Neuronal stem cell (in vitro differentiated cells): ENCODE data around the gene FIZ1.

Source experiments
- DNase-seq: peaks from one replicate; pipeline ENCODE4 v3.0.0-alpha.2; 2013; ENCODE audit warnings: low spot score
- H2AFZ ChIP-seq: one replicate; pipeline ENCODE4 v1.6.1; 2013; ENCODE audit warnings: mild to moderate bottlenecking, low read length, inconsistent platforms
- H2AK5ac ChIP-seq: 2 replicates; pipeline ENCODE4 v1.6.1; 2013; ENCODE audit warnings: low read depth, mild to moderate bottlenecking, inconsistent platforms, low read length, moderate library complexity, mixed read lengths
- H2BK120ac ChIP-seq: 2 replicates; pipeline ENCODE4 v1.6.1; 2013; ENCODE audit warnings: low read depth, mild to moderate bottlenecking, inconsistent platforms, low read length, moderate library complexity, mixed read lengths
- H2BK12ac ChIP-seq: one replicate; pipeline ENCODE4 v1.6.1; 2013; ENCODE audit warnings: low read length, inconsistent platforms
- H2BK15ac ChIP-seq: 2 replicates; pipeline ENCODE4 v1.6.1; 2013; ENCODE audit warnings: mild to moderate bottlenecking, low read length, inconsistent platforms, mixed read lengths
- H2BK5ac ChIP-seq: one replicate; pipeline ENCODE4 v1.6.1; 2013; ENCODE audit warnings: inconsistent platforms, mild to moderate bottlenecking, low read length, moderate library complexity
- H3K14ac ChIP-seq: one replicate; pipeline ENCODE4 v1.6.1; 2013; ENCODE audit warnings: low read length, inconsistent platforms
- H3K18ac ChIP-seq: 2 replicates; pipeline ENCODE4 v1.6.1; 2013; ENCODE audit warnings: low read length, inconsistent platforms
- H3K23ac ChIP-seq: 2 replicates; pipeline ENCODE4 v1.6.1; 2013; ENCODE audit warnings: low read depth, mild to moderate bottlenecking, mixed read lengths, low read length, inconsistent platforms; ENCODE audit not compliant: poor library complexity
- H3K27ac ChIP-seq: replicated peaks from 3 replicates; pipeline ENCODE4 v1.5.1; 2013; ENCODE audit warnings: low read length, inconsistent platforms
- H3K27me3 ChIP-seq, 3 experiments: 2 replicates each; pipeline ENCODE4 v1.6.1; 2013; ENCODE audit warnings: low read length in 3 of 3, mild to moderate bottlenecking in 2 of 3, inconsistent platforms in 1 of 3, low read depth in 1 of 3, mixed read lengths in 1 of 3, moderate library complexity in 1 of 3; ENCODE audit not compliant: control insufficient read depth in 3 of 3, insufficient read depth in 3 of 3
- H3K36me3 ChIP-seq, 2 donors: replicated peaks in 1 of 2; 2 replicates each; pipeline ENCODE4 v1.6.1; 2013; ENCODE audit warnings: low read length in 2 of 2; ENCODE audit not compliant: control insufficient read depth in 2 of 2, insufficient read depth in 2 of 2
- H3K4ac ChIP-seq: 2 replicates; pipeline ENCODE4 v1.6.1; 2013; ENCODE audit warnings: inconsistent platforms, mild to moderate bottlenecking, low read length, moderate library complexity
- H3K4me1 ChIP-seq, 2 donors: 1 replicate in 1 of 2; 2 replicates in 1 of 2; pipeline ENCODE4 v1.6.1; 2013; ENCODE audit warnings: low read length in 2 of 2, low read depth in 1 of 2; ENCODE audit not compliant: control insufficient read depth in 2 of 2, insufficient read depth in 1 of 2
- H3K4me2 ChIP-seq: one replicate; pipeline ENCODE4 v1.6.1; 2013; ENCODE audit warnings: mild to moderate bottlenecking, low read length, inconsistent platforms; ENCODE audit not compliant: insufficient read depth, poor library complexity, severe bottlenecking
- H3K4me3 ChIP-seq, 2 donors: 2 replicates each; pipeline ENCODE4 v1.5.1; 2013; ENCODE audit warnings: low read length in 2 of 2, mild to moderate bottlenecking in 2 of 2, inconsistent platforms in 1 of 2, moderate library complexity in 1 of 2
- H3K79me1 ChIP-seq: one replicate; pipeline ENCODE4 v1.6.1; 2013; ENCODE audit warnings: low read depth, mild to moderate bottlenecking, inconsistent platforms, low read length, moderate library complexity
- H3K9ac ChIP-seq: one replicate; pipeline ENCODE4 v1.6.1; 2013; ENCODE audit warnings: mild to moderate bottlenecking, low read depth, low read length, inconsistent platforms; ENCODE audit not compliant: poor library complexity
- H3K9me3 ChIP-seq, 2 donors: replicated peaks in 1 of 2; 2 replicates each; pipeline versions ENCODE3 to v1.6.1; 2013; ENCODE audit warnings: low read length in 2 of 2, mild to moderate bottlenecking in 2 of 2, inconsistent platforms in 1 of 2, low read depth in 1 of 2, mixed read lengths in 1 of 2, moderate library complexity in 1 of 2; ENCODE audit not compliant: control insufficient read depth in 2 of 2, insufficient read depth in 1 of 2
- H4K8ac ChIP-seq: one replicate; pipeline ENCODE4 v1.6.1; 2013; ENCODE audit warnings: low read depth, mild to moderate bottlenecking, inconsistent platforms, low read length, moderate library complexity
- H4K91ac ChIP-seq: one replicate; pipeline ENCODE4 v1.6.1; 2013; ENCODE audit warnings: low read length, low read depth, mild to moderate bottlenecking, inconsistent platforms; ENCODE audit not compliant: poor library complexity
- WGBS, 2 donors: extraction: QIAGEN DNeasy Blood & Tissue Kit; methylation state at CpG; one replicate each; pipeline ENCODE4 v1.1.7; 2013; ENCODE audit warnings: missing lambda C conversion rate in 2 of 2, mixed read lengths in 1 of 2; ENCODE audit not compliant: insufficient read length in 2 of 2, insufficient replicate concordance in 1 of 2; ENCODE audit errors: extremely low coverage in 2 of 2; 5-methylcytosine and 5-hydroxymethylcytosine counted together

Gene FIZ1

DNA sequence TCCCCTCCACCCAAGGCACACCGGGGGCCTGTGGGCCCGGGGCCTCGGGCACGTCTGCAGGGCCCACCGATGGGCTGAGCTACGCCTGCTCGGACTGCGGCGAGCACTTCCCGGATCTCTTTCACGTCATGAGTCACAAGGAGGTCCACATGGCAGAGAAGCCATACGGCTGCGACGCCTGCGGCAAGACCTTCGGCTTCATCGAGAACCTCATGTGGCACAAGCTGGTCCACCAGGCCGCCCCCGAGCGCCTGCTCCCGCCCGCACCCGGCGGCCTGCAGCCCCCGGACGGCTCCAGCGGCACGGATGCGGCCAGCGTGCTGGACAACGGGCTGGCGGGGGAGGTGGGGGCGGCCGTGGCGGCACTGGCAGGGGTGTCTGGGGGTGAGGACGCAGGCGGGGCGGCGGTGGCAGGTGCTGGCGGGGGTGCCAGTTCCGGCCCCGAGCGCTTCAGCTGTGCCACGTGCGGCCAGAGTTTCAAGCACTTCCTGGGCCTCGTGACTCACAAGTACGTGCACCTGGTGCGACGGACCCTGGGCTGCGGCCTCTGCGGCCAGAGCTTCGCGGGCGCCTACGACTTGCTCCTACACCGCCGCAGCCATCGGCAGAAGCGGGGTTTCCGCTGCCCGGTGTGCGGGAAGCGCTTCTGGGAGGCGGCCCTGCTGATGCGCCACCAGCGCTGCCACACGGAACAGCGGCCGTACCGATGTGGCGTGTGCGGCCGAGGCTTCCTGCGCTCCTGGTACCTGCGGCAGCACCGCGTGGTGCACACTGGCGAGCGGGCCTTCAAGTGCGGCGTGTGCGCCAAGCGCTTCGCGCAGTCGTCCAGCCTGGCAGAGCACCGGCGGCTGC is 16.5 kb upstream of the FIZ1 start:
- Histone ChIP-seq H3K27me3 (no peaks in the 10 kb centered on the region), H2AFZ (no peak overlapping the region), H3K9me3 (peaks cover 0 to 4% of the 10 kb centered on the region in 2 donors), H3K4ac (no peak overlapping the region), H3K4me2 (no peak overlapping the region), H2AK5ac (no peak overlapping the region), H3K18ac (no peak overlapping the region), H2BK15ac (no peak overlapping the region), H3K79me1 (peaks cover 13% of the 10 kb centered on the region), H2BK5ac (no peak overlapping the region), H4K8ac (no peak overlapping the region), H3K23ac (peak overlapping the region; percentile 25), H3K9ac (no peak overlapping the region), H3K36me3 (peaks cover 31 to 74% of the 10 kb centered on the region in 2 donors), H3K14ac (no peak overlapping the region), H3K4me3 (no peak overlapping the region), H4K91ac (no peak overlapping the region), H3K4me1 (no peaks in the 10 kb centered on the region), H2BK12ac (no peak overlapping the region), H2BK120ac (no peak overlapping the region), H3K27ac (no peak overlapping the region)
- no CpG with 5 or more reads among the region's 88 CpGs for WGBS, 2 donors
- no peak for DNase-seq

DNA sequence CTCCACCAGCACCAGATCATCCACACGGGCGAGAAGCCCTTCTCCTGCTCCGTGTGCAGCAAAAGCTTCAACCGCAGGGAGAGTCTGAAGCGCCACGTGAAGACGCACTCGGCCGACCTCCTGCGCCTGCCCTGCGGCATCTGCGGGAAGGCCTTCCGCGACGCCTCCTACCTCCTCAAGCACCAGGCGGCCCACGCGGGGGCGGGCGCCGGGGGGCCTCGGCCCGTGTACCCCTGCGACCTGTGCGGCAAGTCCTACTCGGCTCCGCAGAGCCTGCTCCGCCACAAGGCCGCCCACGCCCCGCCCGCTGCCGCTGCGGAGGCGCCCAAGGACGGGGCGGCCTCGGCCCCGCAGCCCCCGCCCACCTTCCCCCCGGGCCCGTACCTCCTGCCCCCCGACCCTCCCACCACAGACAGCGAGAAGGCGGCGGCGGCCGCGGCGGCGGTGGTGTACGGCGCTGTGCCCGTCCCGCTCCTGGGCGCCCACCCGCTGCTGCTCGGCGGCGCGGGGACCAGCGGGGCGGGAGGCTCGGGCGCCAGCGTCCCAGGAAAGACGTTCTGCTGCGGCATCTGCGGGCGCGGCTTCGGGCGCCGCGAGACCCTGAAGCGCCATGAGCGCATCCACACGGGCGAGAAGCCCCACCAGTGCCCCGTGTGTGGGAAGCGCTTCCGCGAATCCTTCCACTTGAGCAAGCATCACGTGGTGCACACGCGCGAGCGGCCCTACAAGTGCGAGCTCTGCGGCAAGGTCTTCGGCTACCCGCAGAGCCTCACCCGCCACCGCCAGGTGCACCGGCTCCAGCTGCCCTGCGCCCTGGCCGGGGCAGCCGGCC is 15.6 kb upstream of the FIZ1 start:
- no peak for DNase-seq
- Histone ChIP-seq H3K36me3 (peaks cover 28 to 74% of the 10 kb centered on the region in 2 donors), H3K4me1 (no peaks in the 10 kb centered on the region), H3K23ac (no peak overlapping the region), H2AK5ac (no peak overlapping the region), H4K91ac (no peak overlapping the region), H3K9me3 (peaks cover 0 to 4% of the 10 kb centered on the region in 2 donors), H2BK15ac (no peak overlapping the region), H3K9ac (no peak overlapping the region), H3K27me3 (no peaks in the 10 kb centered on the region), H3K4me3 (no peak overlapping the region), H3K14ac (no peak overlapping the region), H3K4me2 (no peak overlapping the region), H2AFZ (no peak overlapping the region), H2BK5ac (peak overlapping the region; percentile 50), H2BK12ac (no peak overlapping the region), H3K27ac (no peak overlapping the region), H3K4ac (no peak overlapping the region), H3K79me1 (peaks cover 14% of the 10 kb centered on the region), H2BK120ac (no peak overlapping the region), H4K8ac (no peak overlapping the region), H3K18ac (no peak overlapping the region)
- WGBS, 2 donors: no CpG with 5 or more reads among the region's 98 CpGs

DNA sequence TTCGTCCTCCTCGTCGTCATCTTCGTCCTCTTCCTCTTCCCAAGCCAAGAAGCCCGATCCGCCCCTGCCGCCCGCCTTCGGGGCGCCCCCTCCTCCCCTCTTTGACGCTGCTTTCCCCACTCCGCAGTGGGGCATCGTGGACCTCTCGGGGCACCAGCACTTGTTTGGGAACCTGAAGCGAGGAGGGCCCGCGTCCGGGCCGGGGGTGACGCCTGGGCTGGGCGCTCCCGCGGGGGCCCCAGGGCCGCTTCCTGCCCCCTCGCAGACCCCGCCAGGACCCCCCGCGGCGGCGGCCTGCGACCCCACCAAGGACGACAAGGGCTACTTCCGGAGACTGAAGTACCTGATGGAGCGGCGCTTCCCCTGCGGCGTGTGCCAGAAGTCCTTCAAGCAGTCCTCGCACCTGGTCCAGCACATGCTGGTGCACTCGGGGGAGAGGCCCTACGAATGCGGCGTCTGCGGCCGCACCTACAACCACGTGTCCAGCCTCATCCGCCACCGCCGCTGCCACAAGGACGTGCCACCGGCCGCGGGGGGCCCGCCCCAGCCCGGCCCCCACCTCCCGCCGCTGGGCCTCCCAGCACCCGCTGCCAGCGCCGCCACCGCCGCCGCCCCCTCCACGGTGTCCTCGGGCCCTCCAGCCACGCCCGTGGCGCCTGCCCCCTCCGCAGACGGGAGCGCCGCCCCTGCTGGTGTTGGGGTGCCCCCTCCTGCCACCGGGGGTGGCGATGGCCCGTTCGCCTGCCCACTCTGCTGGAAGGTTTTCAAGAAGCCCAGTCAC is 14.8 kb upstream of the FIZ1 start:
- Histone ChIP-seq H3K36me3 (peaks cover 30 to 77% of the 10 kb centered on the region in 2 donors), H3K27ac (no peak overlapping the region)

More for the DNA sequence above, 14.8 kb upstream of the FIZ1 start:
- Histone ChIP-seq H2BK15ac (no peak overlapping the region), H3K23ac (no peak overlapping the region), H3K4ac (no peak overlapping the region), H4K91ac (no peak overlapping the region), H3K4me3 (no peak overlapping the region), H3K14ac (no peak overlapping the region), H2AK5ac (no peak overlapping the region), H3K18ac (no peak overlapping the region), H2AFZ (no peak overlapping the region), H3K9me3 (peaks cover 0 to 4% of the 10 kb centered on the region in 2 donors), H3K4me2 (no peak overlapping the region), H2BK12ac (no peak overlapping the region), H3K27me3 (no peaks in the 10 kb centered on the region), H2BK120ac (no peak overlapping the region), H2BK5ac (peak overlapping the region; percentile 50), H4K8ac (no peak overlapping the region), H3K79me1 (peaks cover 15% of the 10 kb centered on the region), H3K4me1 (no peaks in the 10 kb centered on the region), H3K9ac (no peak overlapping the region)
- whole genome bisulfite sequencing, 2 donors: 100% methylated on average over 3 of the region's 75 CpGs; no CpG with 5 or more reads in 1 of the 2 donors
- DNase-seq: no peak
